Nephron progenitor cell (in vitro differentiated cells): Measurements from ENCODE around the gene GNB5.
A peak's percentile ranks its signal among the peaks of the same experiment; 100 is the strongest.

Experiments
- DNase-seq: peaks from one replicate; pipeline ENCODE4 v3.0.0; 2021
- H3K27ac Mint-ChIP-seq: 2 replicates; pipeline ENCODE4 v1.8.0; 2021; ENCODE audit warnings: mild to moderate bottlenecking, moderate library complexity, mixed read lengths
- H3K27me3 Mint-ChIP-seq: 2 replicates; pipeline ENCODE4 v1.8.0; 2021; ENCODE audit warnings: mild to moderate bottlenecking, low read depth, mixed read lengths; ENCODE audit not compliant: poor library complexity
- H3K36me3 Mint-ChIP-seq: 2 replicates; pipeline ENCODE4 v1.8.0; 2021; ENCODE audit warnings: low read depth, mixed read lengths
- H3K4me1 Mint-ChIP-seq: 2 replicates; pipeline ENCODE4 v1.8.0; 2021; ENCODE audit warnings: mixed read lengths
- H3K4me3 Mint-ChIP-seq: 2 replicates; pipeline ENCODE4 v1.8.0; 2021; ENCODE audit warnings: mild to moderate bottlenecking, moderate library complexity, mixed read lengths
- H3K9me3 Mint-ChIP-seq: 2 replicates; pipeline ENCODE4 v1.8.0; 2021; ENCODE audit warnings: mild to moderate bottlenecking, moderate library complexity, mixed read lengths
- CTCF ChIP-seq: fragments of 200-600 bp; sonication (generic); IDR thresholded peaks from 2 replicates; pipeline ENCODE4 v1.5.0; 2021; ENCODE audit warnings: antibody characterized with exemption

Gene GNB5

GRCh38 chr15:52181938-52182780 lies 9.0 kb downstream of the GNB5 start:
- TF ChIP-seq CTCF, result no peak
- H3K27ac Mint-ChIP-seq, result no peak overlapping the region
- peaks cover 57% of the 10 kb centered on the region for H3K27me3 Mint-ChIP-seq

GRCh38 chr15:52180851-52181450 lies 10.2 kb downstream of the GNB5 start:
- H3K27ac Mint-ChIP-seq, result no peak overlapping the region
- H3K9me3 Mint-ChIP-seq, result no peaks in the 10 kb centered on the region
- no peak for TF ChIP-seq CTCF
- H3K4me3 Mint-ChIP-seq, result peak overlapping the region; percentile 91
- peaks cover 61% of the 10 kb centered on the region for H3K27me3 Mint-ChIP-seq
- no peak for DNase-seq
- no peaks in the 10 kb centered on the region for H3K36me3 Mint-ChIP-seq
- H3K4me1 Mint-ChIP-seq, result peaks cover 21% of the 10 kb centered on the region

More at GRCh38 chr15:52181938-52182780, 9.0 kb downstream of the GNB5 start:
- Mint-ChIP-seq H3K4me1 (peaks cover 18% of the 10 kb centered on the region), H3K36me3 (no peaks in the 10 kb centered on the region), H3K9me3 (no peaks in the 10 kb centered on the region), H3K4me3 (no peak overlapping the region)
- DNase-seq, result no peak

- H3K9me3 Mint-ChIP-seq, result no peaks in the 10 kb centered on the region
- H3K4me1 Mint-ChIP-seq, result peaks cover 21% of the 10 kb centered on the region
- peak overlapping the region; percentile 91 for H3K4me3 Mint-ChIP-seq
- no peak for TF ChIP-seq CTCF
- no peak for DNase-seq
- no peaks in the 10 kb centered on the region for H3K36me3 Mint-ChIP-seq
- H3K27ac Mint-ChIP-seq, result no peak overlapping the region
- peaks cover 61% of the 10 kb centered on the region for H3K27me3 Mint-ChIP-seq
Measured at GRCh38 chr15:52180196-52180835, 10.9 kb downstream of the GNB5 start.

GRCh38 chr15:52179278-52180195 lies 11.7 kb downstream of the GNB5 start:
- peak; percentile 89 for DNase-seq
- no peak for TF ChIP-seq CTCF
- Mint-ChIP-seq H3K27ac (no peak overlapping the region), H3K9me3 (no peaks in the 10 kb centered on the region), H3K36me3 (no peaks in the 10 kb centered on the region), H3K27me3 (peaks cover 61% of the 10 kb centered on the region), H3K4me3 (peak overlapping the region; percentile 92), H3K4me1 (peaks cover 21% of the 10 kb centered on the region)

- no peak for TF ChIP-seq CTCF
- H3K27ac Mint-ChIP-seq, result no peak overlapping the region
- no peaks in the 10 kb centered on the region for H3K36me3 Mint-ChIP-seq
- H3K9me3 Mint-ChIP-seq, result no peaks in the 10 kb centered on the region
- peak overlapping the region; percentile 92 for H3K4me3 Mint-ChIP-seq
- DNase-seq, result no peak
- H3K4me1 Mint-ChIP-seq, result peaks cover 21% of the 10 kb centered on the region
- peaks cover 61% of the 10 kb centered on the region for H3K27me3 Mint-ChIP-seq
Measured at GRCh38 chr15:52178765-52179164, 12.4 kb downstream of the GNB5 start.
